Kidney (tissue), 14 donors: ENCODE data around the gene COL4A3. TPM values are rescaled to one million over a fixed set of nuclear protein-coding genes. Genes with fewer than 3 reads are reported as not detected.
A peak's percentile ranks its signal among the peaks of the same experiment; 100 is the strongest.

Experiments used
- DNase-seq, 5 donors: peaks; one replicate each; pipeline ENCODE4 v3.0.0-alpha.2; 2013 to 2020
- FAIRE-seq: peaks from 2 replicates; lab custom pipeline; 2012; peaks lifted over from hg19 to GRCh38; lab: Jason Lieb, UNC
- H3K27ac ChIP-seq, 2 donors: one replicate each; pipeline ENCODE4 v1.7.0; 2013; ENCODE audit warnings: low read depth in 2 of 2, low read length in 2 of 2, inconsistent platforms in 1 of 2
- H3K27me3 ChIP-seq: one replicate; pipeline ENCODE4 v1.7.1; 2013; ENCODE audit warnings: low read length, inconsistent platforms; ENCODE audit not compliant: control insufficient read depth, insufficient read depth
- H3K36me3 ChIP-seq, 3 donors: one replicate each; pipeline versions ENCODE4 v1.7.0 to v1.7.1; 2013; ENCODE audit warnings: low read length in 3 of 3, control low read depth in 1 of 3, inconsistent platforms in 1 of 3; ENCODE audit not compliant: insufficient read depth in 3 of 3, control insufficient read depth in 2 of 3
- H3K4me1 ChIP-seq, 3 donors: one replicate each; pipeline versions ENCODE4 v1.7.0 to v1.7.1; 2013; ENCODE audit warnings: low read length in 3 of 3, inconsistent platforms in 1 of 3, low read depth in 1 of 3; ENCODE audit not compliant: control insufficient read depth in 2 of 3, insufficient read depth in 2 of 3
- H3K4me3 ChIP-seq, 3 donors: one replicate each; pipeline versions ENCODE4 v1.7.0 to v1.8.1; 2013; ENCODE audit warnings: low read length in 3 of 3, control low read depth in 1 of 3, inconsistent platforms in 1 of 3
- H3K9ac ChIP-seq, 3 donors: one replicate each; pipeline versions ENCODE4 v1.7.0 to v1.7.1; 2013; ENCODE audit warnings: low read length in 3 of 3, control low read depth in 1 of 3, inconsistent platforms in 1 of 3
- H3K9me3 ChIP-seq, 3 donors: one replicate each; pipeline versions ENCODE4 v1.7.0 to v1.7.1; 2013; ENCODE audit warnings: low read length in 3 of 3, control low read depth in 1 of 3, inconsistent platforms in 1 of 3; ENCODE audit not compliant: control insufficient read depth in 2 of 3, insufficient read depth in 1 of 3
- CTCF ChIP-seq: IDR thresholded peaks from 3 replicates; pipeline ENCODE4 v1.5.1; 2012; ENCODE audit warnings: mild to moderate bottlenecking, moderate library complexity, borderline replicate concordance; ENCODE audit not compliant: insufficient read depth; ENCODE audit errors: extremely low read depth
- intact Hi-C: fragments of 100-400 bp; cut with DNase I; formaldehyde crosslinking; loops from one replicate; pipeline ENCODE4 v1.11.1; 2022
- polyA plus RNA-seq: library from polyadenylated mRNA; stranded (reverse); fragments of 350-450 nt; fragmentation: Illumina TruSeq; extraction: RNeasy Lipid Tissue Mini Kit (QIAGEN cat#74804); gene quantifications from one replicate; pipeline ENCODE4 v1.2.3, GENCODE V29; 2014; ENCODE audit warnings: low read depth, low replicate concordance; ENCODE audit not compliant: insufficient read depth
- total RNA-seq: library from RNA; stranded (reverse); fragmentation: NEBNext Ultra II Directional; extraction: Animal tissue kit (Norgen Biotek cat#: 25700); gene quantifications from one replicate; pipeline ENCODE4 v1.2.1, GENCODE V29; 2021
- donor health status: control.
- donor health status: control.
- donor health status: control.
- donor health status: control.
- donor health status: control.
- donor health status: DM: yes; HTN: yes; CAD: no.
- donor health status: Normal renal cell carcinoma (clear cell type).

COL4A3 gene
- total and polyA plus RNA-seq, 2 donors from 2014 or later: 20.8 to 48.8 TPM

GRCh38 chr2:227152093-227152766 is 12.2 kb upstream of the COL4A3 start:
- H3K27ac ChIP-seq: peak overlapping the region in 1 of 2 donors; percentile 15
- TF ChIP-seq CTCF: no peak
- intact Hi-C loops: no loop called here
- peak overlapping the region in 1 of 3 donors; percentile 28 for H3K9ac ChIP-seq
- H3K36me3 ChIP-seq: no peaks in the 10 kb centered on the region
- H3K4me3 ChIP-seq: no peak overlapping the region
- DNase-seq: no peak
- no peaks in the 10 kb centered on the region for H3K27me3 ChIP-seq
- no peak for FAIRE-seq
- peaks cover 0 to 22% (median 16%) of the 10 kb centered on the region in 3 donors for H3K4me1 ChIP-seq
- H3K9me3 ChIP-seq: peaks cover 0 to 3% (median 0%) of the 10 kb centered on the region in 3 donors

- no peak for FAIRE-seq
- TF ChIP-seq CTCF: no peak
- no peak for DNase-seq
These were observed 11.1 kb upstream of the COL4A3 start for GRCh38 chr2:227153307-227153706.

GRCh38 chr2:227153758-227154486 is 10.5 kb upstream of the COL4A3 start:
- Histone ChIP-seq H3K9ac (no peak overlapping the region), H3K27me3 (no peaks in the 10 kb centered on the region), H3K36me3 (no peaks in the 10 kb centered on the region), H3K27ac (peak overlapping the region in 1 of 2 donors; percentile 39), H3K9me3 (no peaks in the 10 kb centered on the region), H3K4me1 (peaks cover 0 to 21% (median 16%) of the 10 kb centered on the region in 3 donors), H3K4me3 (no peak overlapping the region)
- TF ChIP-seq CTCF: no peak
- DNase-seq (no peak), FAIRE-seq (no peak)
- intact Hi-C loops: no loop called here

More at GRCh38 chr2:227153307-227153706, 11.1 kb upstream of the COL4A3 start:
- Histone ChIP-seq H3K4me1 (peaks cover 0 to 21% (median 16%) of the 10 kb centered on the region in 3 donors), H3K27me3 (no peaks in the 10 kb centered on the region), H3K9me3 (peaks cover 0 to under 1% (median 0%) of the 10 kb centered on the region in 3 donors), H3K36me3 (no peaks in the 10 kb centered on the region), H3K27ac (peak overlapping the region; percentile 7 to 39), H3K9ac (no peak overlapping the region), H3K4me3 (no peak overlapping the region)
- intact Hi-C loops: no loop called here
